ENCODE results near the gene AP5Z1. TPM values are rescaled to one million over a fixed set of nuclear protein-coding genes. Genes with fewer than 3 reads are reported as not detected.

Gene AP5Z1
- total RNA-seq, 1 donor from 2014 or later: 71.2 TPM

DNA sequence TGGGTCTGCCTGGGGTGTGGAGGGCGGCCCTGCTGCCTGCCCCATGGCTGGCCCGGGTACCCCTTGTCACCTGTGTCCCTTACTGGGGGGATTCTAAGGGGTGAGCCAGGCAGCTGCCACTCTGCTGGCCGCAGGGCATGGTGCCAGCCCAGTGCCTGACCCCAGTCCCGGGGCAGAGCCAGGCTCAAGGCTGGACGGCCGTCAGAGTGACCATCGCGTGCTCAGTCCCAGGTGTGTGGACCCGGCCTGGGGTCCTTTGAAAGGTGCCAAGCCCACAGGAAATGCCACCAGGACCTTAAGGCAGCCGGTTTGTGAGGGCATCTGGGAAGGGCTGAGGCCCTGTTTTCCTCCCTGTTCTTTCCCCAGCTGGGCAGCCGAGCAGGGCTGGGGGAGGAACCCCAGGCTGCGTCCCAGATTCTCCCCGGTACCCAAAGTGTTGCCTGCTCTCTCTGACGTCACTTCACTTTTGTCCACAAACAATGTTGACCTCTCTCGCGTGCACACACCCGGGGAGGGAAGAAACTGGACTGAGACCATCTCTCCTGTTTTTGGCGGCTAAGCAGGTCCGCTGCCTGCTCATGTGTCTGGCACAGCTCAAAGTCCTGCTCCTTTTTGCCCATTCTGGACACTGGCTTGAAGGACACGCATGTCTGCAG lies 48.8 kb downstream of the AP5Z1 start:
- DNase-seq (ENCODE audit: low read depth): no peak
- Histone ChIP-seq H3K36me3 (ENCODE audit: control insufficient read depth, insufficient read depth, low read length) (no peaks in the 10 kb centered on the region), H3K27me3 (ENCODE audit: control insufficient read depth, insufficient read depth, low read length) (peaks cover 30% of the 10 kb centered on the region), H3K4me3 (ENCODE audit: low read depth, low read length) (no peak overlapping the region)
- TF ChIP-seq, protein P1, sequence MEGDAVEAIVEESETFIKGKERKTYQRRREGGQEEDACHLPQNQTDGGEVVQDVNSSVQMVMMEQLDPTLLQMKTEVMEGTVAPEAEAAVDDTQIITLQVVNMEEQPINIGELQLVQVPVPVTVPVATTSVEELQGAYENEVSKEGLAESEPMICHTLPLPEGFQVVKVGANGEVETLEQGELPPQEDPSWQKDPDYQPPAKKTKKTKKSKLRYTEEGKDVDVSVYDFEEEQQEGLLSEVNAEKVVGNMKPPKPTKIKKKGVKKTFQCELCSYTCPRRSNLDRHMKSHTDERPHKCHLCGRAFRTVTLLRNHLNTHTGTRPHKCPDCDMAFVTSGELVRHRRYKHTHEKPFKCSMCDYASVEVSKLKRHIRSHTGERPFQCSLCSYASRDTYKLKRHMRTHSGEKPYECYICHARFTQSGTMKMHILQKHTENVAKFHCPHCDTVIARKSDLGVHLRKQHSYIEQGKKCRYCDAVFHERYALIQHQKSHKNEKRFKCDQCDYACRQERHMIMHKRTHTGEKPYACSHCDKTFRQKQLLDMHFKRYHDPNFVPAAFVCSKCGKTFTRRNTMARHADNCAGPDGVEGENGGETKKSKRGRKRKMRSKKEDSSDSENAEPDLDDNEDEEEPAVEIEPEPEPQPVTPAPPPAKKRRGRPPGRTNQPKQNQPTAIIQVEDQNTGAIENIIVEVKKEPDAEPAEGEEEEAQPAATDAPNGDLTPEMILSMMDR (IDR thresholded peaks at IDR 0.05; ENCODE audit: insufficient read depth, low read length, poor library complexity, severe bottlenecking): no peak

DNA sequence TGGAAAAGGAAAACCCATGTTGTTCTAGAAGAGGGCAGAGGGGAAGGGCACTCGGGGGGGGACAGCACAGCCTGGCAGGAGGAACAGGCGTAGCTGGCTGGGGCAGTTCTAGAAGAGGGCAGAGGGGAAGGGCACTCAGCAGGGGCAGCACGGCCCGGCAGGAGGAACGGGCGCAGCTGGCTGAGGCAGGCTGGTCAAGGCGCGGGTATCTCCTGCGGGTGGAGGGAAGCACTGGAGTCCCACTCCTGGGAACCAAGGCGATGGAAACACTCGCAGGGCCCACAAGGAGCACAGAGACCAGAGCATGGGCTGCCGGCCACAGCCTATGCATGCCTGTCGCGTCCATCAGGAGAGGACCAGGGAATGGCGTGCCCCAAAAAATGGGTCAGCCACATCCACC lies 49.7 kb downstream of the AP5Z1 start:
- H3K27me3 ChIP-seq (ENCODE audit: control insufficient read depth, insufficient read depth, low read length): peaks cover 28% of the 10 kb centered on the region
- no peaks in the 10 kb centered on the region for H3K36me3 ChIP-seq (ENCODE audit: control insufficient read depth, insufficient read depth, low read length)
- no peak overlapping the region for H3K4me3 ChIP-seq (ENCODE audit: low read depth, low read length)
- TF ChIP-seq, protein P1 (IDR thresholded peaks at IDR 0.05; ENCODE audit: insufficient read depth, low read length, poor library complexity, severe bottlenecking): no peak
- no peak for DNase-seq (ENCODE audit: low read depth)

DNA sequence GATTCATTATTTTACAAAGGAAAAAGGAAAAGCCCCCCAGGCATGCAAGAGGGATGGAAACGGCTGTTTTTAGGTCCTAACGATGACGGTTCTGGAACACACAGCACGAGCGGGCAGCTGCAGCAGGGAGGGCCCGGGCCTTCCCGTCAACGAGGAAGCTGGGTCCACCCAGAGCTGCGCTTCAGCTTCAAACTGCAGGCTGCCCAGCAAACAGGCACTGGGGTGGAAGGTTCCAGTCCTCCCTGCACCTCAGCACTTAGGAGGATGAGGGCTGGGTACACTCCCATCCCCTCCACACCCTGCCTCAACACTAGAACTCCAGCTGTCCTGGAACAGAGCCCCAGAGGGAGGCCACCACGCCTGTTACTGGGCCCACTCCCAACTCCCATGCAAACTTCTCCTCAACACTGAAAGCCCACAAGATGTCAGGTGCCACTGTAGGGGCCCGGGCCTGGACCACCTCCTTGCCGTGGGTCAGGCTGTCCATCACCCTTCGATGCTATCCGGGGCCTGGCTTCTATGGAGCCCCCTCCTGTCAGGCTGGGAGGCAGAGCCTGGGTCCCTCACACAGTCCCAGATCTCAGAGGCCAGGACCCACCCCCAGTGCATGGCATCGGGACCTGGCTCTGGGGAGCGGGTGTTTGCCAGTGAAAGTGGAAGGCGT lies 53.4 kb downstream of the AP5Z1 start:
- Histone ChIP-seq H3K36me3 (ENCODE audit: control insufficient read depth, insufficient read depth, low read length) (no peaks in the 10 kb centered on the region), H3K27me3 (ENCODE audit: control insufficient read depth, insufficient read depth, low read length) (peaks cover 10% of the 10 kb centered on the region), H3K4me3 (ENCODE audit: low read depth, low read length) (no peak overlapping the region)
- TF ChIP-seq, protein P1 (IDR thresholded peaks at IDR 0.05; ENCODE audit: insufficient read depth, low read length, poor library complexity, severe bottlenecking): no peak
- no peak for DNase-seq (ENCODE audit: low read depth)

DNA sequence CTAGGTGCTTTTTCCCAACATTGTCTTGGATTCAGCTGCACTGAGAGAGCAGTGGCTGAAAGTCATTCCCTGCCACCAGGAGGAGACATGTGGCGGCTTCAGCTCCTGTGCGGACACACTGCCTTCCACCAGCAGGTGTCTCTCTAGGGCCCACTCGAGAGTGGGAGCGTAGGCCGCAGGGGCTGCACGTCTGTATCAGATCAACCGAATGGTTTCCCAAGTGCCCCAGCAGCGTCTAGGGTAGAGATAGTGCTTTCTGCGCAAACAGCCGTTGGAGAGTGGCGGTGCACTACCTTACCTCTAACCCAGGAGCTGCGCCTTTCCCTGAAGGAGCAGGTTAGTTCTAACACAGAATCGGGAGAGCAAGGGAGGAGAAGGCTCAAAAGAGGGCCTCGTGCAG lies 54.8 kb downstream of the AP5Z1 start:
- Histone ChIP-seq H3K27me3 (ENCODE audit: control insufficient read depth, insufficient read depth, low read length) (peaks cover 2% of the 10 kb centered on the region), H3K4me3 (ENCODE audit: low read depth, low read length) (no peak overlapping the region), H3K36me3 (ENCODE audit: control insufficient read depth, insufficient read depth, low read length) (no peaks in the 10 kb centered on the region)
- peak; percentile 21 for DNase-seq (ENCODE audit: low read depth)
- TF ChIP-seq, protein P1 (IDR thresholded peaks at IDR 0.05; ENCODE audit: insufficient read depth, low read length, poor library complexity, severe bottlenecking): peak; percentile 98

DNA sequence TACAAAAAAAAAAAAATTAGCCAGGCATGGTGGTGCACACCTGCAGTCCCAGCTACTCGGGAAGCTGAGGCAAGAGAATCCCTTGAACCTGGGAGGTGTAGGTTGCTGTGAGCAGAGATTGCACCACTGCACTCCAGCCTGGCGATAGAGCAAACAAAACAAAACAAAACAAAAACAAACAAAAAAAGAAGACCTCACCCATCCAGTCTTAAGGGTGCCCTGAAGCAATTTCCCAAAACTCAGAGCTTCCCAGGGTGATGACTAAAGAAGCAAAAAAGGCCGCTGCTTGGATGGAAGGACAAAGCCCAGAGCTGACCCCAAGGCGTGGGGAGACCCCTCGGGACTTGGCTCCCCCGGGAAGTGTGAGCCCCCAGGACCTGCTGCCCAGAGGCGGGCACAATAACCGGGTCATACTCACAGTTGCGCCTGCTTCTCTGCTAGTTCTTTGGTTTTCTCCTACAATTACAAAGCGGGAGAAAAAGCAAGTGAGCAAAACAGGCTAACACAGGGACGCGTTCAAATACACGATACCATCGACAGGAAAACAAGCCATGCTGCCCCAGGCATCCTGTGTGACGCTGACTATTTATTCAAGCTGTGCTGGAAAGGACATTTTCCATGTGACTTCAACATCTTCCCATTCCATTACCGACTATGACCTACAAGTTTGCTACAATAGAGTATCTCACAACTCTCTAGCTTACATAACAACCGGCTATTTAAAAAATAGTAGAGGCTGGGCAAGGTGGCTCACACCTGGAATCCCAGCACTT lies 56.5 kb downstream of the AP5Z1 start:
- Histone ChIP-seq H3K4me3 (ENCODE audit: low read depth, low read length) (no peak overlapping the region), H3K27me3 (ENCODE audit: control insufficient read depth, insufficient read depth, low read length) (peaks cover 2% of the 10 kb centered on the region), H3K36me3 (ENCODE audit: control insufficient read depth, insufficient read depth, low read length) (no peaks in the 10 kb centered on the region)
- TF ChIP-seq, protein P1 (IDR thresholded peaks at IDR 0.05; ENCODE audit: insufficient read depth, low read length, poor library complexity, severe bottlenecking): no peak
- DNase-seq (ENCODE audit: low read depth): no peak
